Measurements from ENCODE around the gene COPG1.
"Not testable (repeated sequence)": the region's sequence is repeated elsewhere in the genome, so short reads cannot be mapped to it uniquely, and the experiment has no call there.

Gene COPG1

DNA sequence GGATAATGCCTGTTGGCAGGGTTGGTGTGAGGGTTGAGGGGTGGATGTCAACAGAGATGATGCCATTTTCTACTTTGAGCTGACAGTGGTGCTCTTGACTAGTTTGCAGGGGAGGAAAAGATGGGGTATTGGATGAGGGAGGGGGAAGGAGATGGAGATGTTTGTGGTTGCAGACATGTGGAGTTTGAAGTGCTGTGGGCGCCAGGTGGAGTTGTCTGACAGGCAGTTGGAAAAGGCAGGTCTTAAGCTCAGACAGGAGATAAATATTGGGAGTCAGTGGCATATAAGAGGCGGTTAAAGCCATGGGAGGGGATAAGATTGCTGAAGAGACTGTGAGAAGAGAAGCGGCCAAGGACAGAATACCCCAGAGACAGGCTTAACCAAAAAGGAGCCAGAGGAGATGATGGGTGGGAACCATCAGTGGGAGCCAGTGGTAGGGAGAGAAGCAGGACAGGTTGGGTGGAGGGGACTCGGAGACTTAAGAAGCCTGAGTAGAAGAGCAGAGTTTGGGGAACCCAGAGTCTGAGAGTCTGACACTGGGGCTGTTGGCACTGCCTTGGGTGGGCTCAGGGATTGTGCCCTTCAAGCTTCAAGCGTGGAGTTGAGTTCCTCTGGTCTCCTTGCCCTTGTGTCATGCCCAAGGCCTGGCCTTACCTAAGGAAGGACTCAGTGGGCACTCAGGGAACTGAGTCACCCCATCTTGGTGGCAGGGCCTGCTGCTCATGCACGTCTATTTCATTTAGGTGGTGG lies 13.9 kb downstream of the COPG1 start:
- no peak overlapping the region for H3K4me3 ChIP-seq
- no peak overlapping the region for H3K27ac ChIP-seq
- TF ChIP-seq, protein P1, sequence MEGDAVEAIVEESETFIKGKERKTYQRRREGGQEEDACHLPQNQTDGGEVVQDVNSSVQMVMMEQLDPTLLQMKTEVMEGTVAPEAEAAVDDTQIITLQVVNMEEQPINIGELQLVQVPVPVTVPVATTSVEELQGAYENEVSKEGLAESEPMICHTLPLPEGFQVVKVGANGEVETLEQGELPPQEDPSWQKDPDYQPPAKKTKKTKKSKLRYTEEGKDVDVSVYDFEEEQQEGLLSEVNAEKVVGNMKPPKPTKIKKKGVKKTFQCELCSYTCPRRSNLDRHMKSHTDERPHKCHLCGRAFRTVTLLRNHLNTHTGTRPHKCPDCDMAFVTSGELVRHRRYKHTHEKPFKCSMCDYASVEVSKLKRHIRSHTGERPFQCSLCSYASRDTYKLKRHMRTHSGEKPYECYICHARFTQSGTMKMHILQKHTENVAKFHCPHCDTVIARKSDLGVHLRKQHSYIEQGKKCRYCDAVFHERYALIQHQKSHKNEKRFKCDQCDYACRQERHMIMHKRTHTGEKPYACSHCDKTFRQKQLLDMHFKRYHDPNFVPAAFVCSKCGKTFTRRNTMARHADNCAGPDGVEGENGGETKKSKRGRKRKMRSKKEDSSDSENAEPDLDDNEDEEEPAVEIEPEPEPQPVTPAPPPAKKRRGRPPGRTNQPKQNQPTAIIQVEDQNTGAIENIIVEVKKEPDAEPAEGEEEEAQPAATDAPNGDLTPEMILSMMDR (IDR thresholded peaks at IDR 0.05) = no peak
- no peak for DNase-seq (ENCODE audit: low spot score)

DNA sequence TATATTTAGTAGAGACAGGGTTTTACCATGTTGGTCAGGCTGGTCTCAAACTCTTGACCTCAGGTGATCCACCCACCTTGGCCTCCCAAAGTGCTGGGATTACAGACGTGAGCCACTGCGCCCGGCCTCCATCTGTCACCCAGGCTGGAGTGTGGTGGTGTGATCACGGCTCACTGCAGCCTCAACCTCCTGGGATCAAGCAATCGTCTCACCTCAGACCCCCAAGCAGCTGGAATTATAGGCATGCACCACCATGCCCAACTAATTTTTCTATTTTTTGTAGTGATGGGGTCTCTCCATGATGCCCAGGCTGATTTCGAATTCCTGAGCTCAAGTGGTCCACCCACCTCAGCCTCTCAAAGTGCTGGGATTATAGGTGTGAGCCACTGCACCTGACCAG lies 15.6 kb downstream of the COPG1 start:
- DNase-seq (ENCODE audit: low spot score) = not testable (repeated sequence)

DNA sequence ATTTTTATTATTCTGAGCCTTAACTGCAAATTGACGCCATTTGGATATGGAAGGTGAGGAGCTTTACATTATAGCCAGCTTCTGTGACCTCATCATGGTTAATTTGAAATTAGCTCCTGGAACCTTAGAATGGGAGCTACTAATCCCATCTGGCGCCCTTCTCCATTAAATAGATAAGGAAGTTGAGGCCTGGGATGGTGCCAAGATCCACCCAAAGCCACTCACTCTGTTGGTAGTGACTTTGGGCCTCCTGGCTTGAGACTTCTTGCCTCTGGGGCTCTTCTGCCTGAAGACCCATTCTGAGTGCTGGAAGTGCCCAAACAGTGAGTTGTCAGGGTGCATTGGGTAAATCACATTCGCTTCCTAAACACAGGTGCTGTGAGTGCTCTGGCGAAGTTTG lies 17.2 kb downstream of the COPG1 start:
- TF ChIP-seq, protein P1 (IDR thresholded peaks at IDR 0.05) = no peak
- H3K4me3 ChIP-seq = no peak overlapping the region
- no peak for DNase-seq (ENCODE audit: low spot score)
- no peak overlapping the region for H3K27ac ChIP-seq

More for the DNA sequence above, 15.6 kb downstream of the COPG1 start:
- H3K27ac ChIP-seq, H3K4me3 ChIP-seq: not testable (repeated sequence)

DNA sequence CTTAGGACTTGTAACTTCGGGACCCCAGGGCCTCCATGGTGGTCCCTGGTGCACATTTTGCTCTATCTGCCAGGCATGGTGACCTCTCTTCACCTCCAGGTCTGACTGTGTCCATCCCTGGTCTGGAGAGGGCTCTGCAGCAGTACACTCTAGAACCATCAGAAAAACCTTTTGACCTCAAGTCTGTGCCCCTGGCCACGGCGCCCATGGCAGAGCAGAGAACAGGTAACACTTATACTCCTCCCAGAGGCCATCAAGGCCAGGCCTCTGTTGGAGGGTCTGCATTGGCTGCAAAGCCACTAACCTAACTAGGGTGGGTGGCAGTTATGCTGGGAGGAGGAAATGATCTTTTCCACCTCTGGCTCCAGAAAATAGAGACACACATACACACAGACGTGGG lies 19.0 kb downstream of the COPG1 start:
- Histone ChIP-seq H3K4me3 (no peak overlapping the region), H3K27ac (no peak overlapping the region)
- TF ChIP-seq, protein P1 (IDR thresholded peaks at IDR 0.05) = no peak
- DNase-seq (ENCODE audit: low spot score) = no peak

DNA sequence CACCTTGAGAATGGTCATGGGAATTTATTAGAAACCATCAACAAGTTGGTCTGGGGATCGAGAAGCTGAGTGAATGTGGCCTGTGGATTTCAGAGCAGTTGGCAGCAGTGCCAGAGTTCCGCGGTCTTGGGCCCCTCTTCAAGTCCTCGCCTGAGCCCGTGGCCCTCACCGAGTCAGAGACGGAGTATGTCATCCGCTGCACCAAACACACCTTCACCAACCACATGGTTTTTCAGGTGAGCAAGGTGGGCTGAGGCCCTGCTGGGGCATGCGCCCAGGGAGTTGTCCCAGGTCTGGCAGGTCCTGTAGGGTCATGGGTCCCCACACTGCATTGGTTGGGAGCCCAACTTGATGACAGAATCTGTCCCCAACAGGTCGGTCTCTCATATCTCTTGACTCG lies 22.3 kb downstream of the COPG1 start:
- TF ChIP-seq, protein P1 (IDR thresholded peaks at IDR 0.05) = no peak
- Histone ChIP-seq H3K4me3 (no peak overlapping the region), H3K27ac (no peak overlapping the region)
- DNase-seq (ENCODE audit: low spot score) = no peak

DNA sequence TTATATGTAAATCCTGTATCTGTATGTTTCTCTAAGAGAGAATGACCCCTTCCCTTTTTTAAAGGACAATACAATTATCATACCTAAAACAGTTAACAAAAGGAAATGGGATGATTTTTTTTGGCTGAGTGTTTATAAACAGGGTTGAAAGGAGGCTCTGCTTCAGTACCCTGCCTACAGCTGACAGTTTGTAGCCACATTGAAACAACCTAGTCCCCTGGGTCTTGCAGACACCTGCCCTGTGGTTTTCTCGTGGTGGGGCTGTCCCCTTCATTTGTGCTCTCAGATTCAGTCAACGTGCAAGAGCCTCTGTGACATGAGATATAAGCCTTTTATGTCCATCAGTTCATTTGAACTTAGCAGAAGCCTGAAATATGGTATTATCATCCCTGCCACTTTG lies 27.0 kb downstream of the COPG1 start:
- H3K4me3 ChIP-seq = no peak overlapping the region
- no peak for DNase-seq (ENCODE audit: low spot score)
- TF ChIP-seq, protein P1 (IDR thresholded peaks at IDR 0.05) = no peak
- no peak overlapping the region for H3K27ac ChIP-seq

DNA sequence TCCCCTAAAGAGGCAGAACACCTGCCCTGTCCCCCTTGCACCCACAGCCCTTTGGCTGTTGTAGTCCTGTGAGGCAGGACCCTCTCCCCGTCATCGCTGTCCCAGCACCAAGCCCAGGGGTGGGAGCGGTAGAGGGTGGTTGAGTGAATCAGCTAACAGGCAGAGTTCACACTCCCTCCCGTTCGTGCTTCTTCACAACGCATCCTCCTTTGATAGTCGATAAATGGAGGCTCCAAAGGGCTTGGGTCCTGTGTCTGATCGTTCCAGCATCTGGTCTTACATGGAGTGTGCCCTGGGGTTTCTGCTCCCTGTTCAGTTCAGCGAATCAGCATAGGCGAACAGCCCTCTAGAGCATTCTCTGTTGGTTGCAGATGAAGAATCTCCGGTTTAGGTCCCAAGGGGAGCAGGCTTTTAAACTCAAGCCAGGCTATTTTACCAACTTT lies 28.4 kb downstream of the COPG1 start:
- TF ChIP-seq, protein P1 (IDR thresholded peaks at IDR 0.05) = no peak
- DNase-seq (ENCODE audit: low spot score) = no peak
- H3K27ac ChIP-seq = peak overlapping the region; percentile 80 to 90
- H3K4me3 ChIP-seq = peak overlapping the region; percentile 89
